Thyroid gland (tissue), 4 donors: ENCODE data around the gene SDR42E1. TPM values are rescaled to one million over a fixed set of nuclear protein-coding genes. Genes with fewer than 3 reads are reported as not detected.

Experiments
- DNase-seq, 2 donors: peaks; one replicate each; pipeline ENCODE4 v3.0.0-alpha.2; 2019
- H3K27ac ChIP-seq, 3 donors: fragments of 200-600 bp; sonication (generic); 1 replicate in 2 of 3; 2 replicates in 1 of 3; pipeline ENCODE4 v1.5.1; 2016 to 2019; ENCODE audit warnings: mild to moderate bottlenecking in 1 of 3, moderate library complexity in 1 of 3
- H3K27me3 ChIP-seq: fragments of 200-600 bp; sonication (generic); one replicate; pipeline ENCODE4 v1.5.1; 2019
- H3K36me3 ChIP-seq, 2 donors: fragments of 200-600 bp; sonication (generic); one replicate each; pipeline ENCODE4 v1.5.1; 2016 to 2019
- H3K4me1 ChIP-seq, 2 donors: fragments of 200-600 bp; sonication (generic); one replicate each; pipeline ENCODE4 v1.5.1; 2017 to 2019
- H3K4me3 ChIP-seq, 3 donors: fragments of 200-600 bp; sonication (generic); replicated peaks in 1 of 3; 1 replicate in 2 of 3; 2 replicates in 1 of 3; pipeline ENCODE4 v1.5.1; 2016; ENCODE audit warnings: mild to moderate bottlenecking in 1 of 3
- H3K9me3 ChIP-seq: fragments of 200-600 bp; sonication (generic); one replicate; pipeline ENCODE4 v1.5.1; 2017
- POLR2A ChIP-seq, 2 donors: fragments of 450-650 bp; IDR thresholded peaks; one replicate each; pipeline ENCODE4 v1.6.1; 2017; ENCODE audit warnings: antibody characterized with exemption in 2 of 2, mild to moderate bottlenecking in 2 of 2, moderate library complexity in 1 of 2
- WGBS, 2 donors: methylation state at CpG; one replicate each; pipeline ENCODE4 v1.1.5; 2017; 5-methylcytosine and 5-hydroxymethylcytosine counted together
- intact Hi-C: fragments of 100-400 bp; cut with DNase I; formaldehyde crosslinking; loops from one replicate; pipeline ENCODE4 v1.15.1; 2023
- total RNA-seq, 4 donors: library from RNA; depleted of rRNA; stranded (reverse); fragments of >200 nt; gene quantifications; one replicate each; pipeline ENCODE4 v1.2.3, GENCODE V29; 2016
- TF ChIP-seq, protein P1 (sequence below), 6 experiments: fragments of 200-600 bp in 3 of 6; fragments of 450-650 bp in 3 of 6; sonication (generic) in 3 of 6; IDR thresholded peaks; one replicate each; pipeline ENCODE4 v1.5.1; 2016 to 2019; ENCODE audit warnings: antibody characterized with exemption in 6 of 6, mild to moderate bottlenecking in 2 of 6, inconsistent platforms in 1 of 6, moderate library complexity in 1 of 6

Gene SDR42E1, protein sequence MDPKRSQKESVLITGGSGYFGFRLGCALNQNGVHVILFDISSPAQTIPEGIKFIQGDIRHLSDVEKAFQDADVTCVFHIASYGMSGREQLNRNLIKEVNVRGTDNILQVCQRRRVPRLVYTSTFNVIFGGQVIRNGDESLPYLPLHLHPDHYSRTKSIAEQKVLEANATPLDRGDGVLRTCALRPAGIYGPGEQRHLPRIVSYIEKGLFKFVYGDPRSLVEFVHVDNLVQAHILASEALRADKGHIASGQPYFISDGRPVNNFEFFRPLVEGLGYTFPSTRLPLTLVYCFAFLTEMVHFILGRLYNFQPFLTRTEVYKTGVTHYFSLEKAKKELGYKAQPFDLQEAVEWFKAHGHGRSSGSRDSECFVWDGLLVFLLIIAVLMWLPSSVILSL
- 1 to 10 TPM; 4.3 to 8.8 (median 8.0) TPM for total RNA-seq

- 8 to 9% methylated on average over 9 to 19 of the region's 32 CpGs for WGBS, 2 donors
- peak; percentile 65 to 77 for DNase-seq
Observed at GRCh38 chr16:82011199-82011641, at the start of gene SDR42E1. SDR42E1 (minus strand) TSS chr16:82011470; CDS start chr16:82000858, 10,612 bp downstream.

GRCh38 chr16:82059983-82060421, 48.7 kb upstream of the SDR42E1 start:
- WGBS, 2 donors = 48 to 53% methylated on average over 1 of the region's 1 CpG
- no peak for DNase-seq
- H3K27ac ChIP-seq = no peak overlapping the region
- no peaks in the 10 kb centered on the region for H3K36me3 ChIP-seq
- H3K4me1 ChIP-seq = no peaks in the 10 kb centered on the region
- no peak overlapping the region for H3K4me3 ChIP-seq
- H3K27me3 ChIP-seq = no peaks in the 10 kb centered on the region
- intact Hi-C loops = no loop called here
- TF ChIP-seq, protein P1, sequence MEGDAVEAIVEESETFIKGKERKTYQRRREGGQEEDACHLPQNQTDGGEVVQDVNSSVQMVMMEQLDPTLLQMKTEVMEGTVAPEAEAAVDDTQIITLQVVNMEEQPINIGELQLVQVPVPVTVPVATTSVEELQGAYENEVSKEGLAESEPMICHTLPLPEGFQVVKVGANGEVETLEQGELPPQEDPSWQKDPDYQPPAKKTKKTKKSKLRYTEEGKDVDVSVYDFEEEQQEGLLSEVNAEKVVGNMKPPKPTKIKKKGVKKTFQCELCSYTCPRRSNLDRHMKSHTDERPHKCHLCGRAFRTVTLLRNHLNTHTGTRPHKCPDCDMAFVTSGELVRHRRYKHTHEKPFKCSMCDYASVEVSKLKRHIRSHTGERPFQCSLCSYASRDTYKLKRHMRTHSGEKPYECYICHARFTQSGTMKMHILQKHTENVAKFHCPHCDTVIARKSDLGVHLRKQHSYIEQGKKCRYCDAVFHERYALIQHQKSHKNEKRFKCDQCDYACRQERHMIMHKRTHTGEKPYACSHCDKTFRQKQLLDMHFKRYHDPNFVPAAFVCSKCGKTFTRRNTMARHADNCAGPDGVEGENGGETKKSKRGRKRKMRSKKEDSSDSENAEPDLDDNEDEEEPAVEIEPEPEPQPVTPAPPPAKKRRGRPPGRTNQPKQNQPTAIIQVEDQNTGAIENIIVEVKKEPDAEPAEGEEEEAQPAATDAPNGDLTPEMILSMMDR (IDR thresholded peaks at IDR 0.05) = no peak
- no peak for TF ChIP-seq POLR2A (IDR thresholded peaks at IDR 0.05)
- H3K9me3 ChIP-seq = no peaks in the 10 kb centered on the region

More at GRCh38 chr16:82011199-82011641, at the start of gene SDR42E1:
- Histone ChIP-seq H3K27ac (peak within 1 kb of the TSS in 1 of 3 donors; percentile 15), H3K9me3 (no peaks in the 10 kb centered on the region), H3K4me1 (peaks cover 0 to 7% of the 10 kb centered on the region in 2 donors), H3K36me3 (no peaks in the 10 kb centered on the region), H3K27me3 (no peaks in the 10 kb centered on the region), H3K4me3 (peak within 1 kb of the TSS; percentile 31 to 49 (median 45))
- no peak for TF ChIP-seq POLR2A (IDR thresholded peaks at IDR 0.05)
- TF ChIP-seq, protein P1 (IDR thresholded peaks at IDR 0.05) = no peak
- intact Hi-C loops = no loop called here

GRCh38 chr16:82059161-82059982, 48.1 kb upstream of the SDR42E1 start:
- TF ChIP-seq, protein P1 (IDR thresholded peaks at IDR 0.05) = no peak
- no peak for TF ChIP-seq POLR2A (IDR thresholded peaks at IDR 0.05)
- no peaks in the 10 kb centered on the region for H3K36me3 ChIP-seq
- intact Hi-C loops = no loop called here
- no peak overlapping the region for H3K27ac ChIP-seq
- H3K4me3 ChIP-seq = no peak overlapping the region
- DNase-seq = no peak
- H3K4me1 ChIP-seq = no peaks in the 10 kb centered on the region
- WGBS, 2 donors = 61 to 64% methylated on average over 8 of the region's 8 CpGs
- no peaks in the 10 kb centered on the region for H3K27me3 ChIP-seq
- H3K9me3 ChIP-seq = no peaks in the 10 kb centered on the region

- 80% methylated on average over 3 of the region's 3 CpGs for WGBS, 2 donors
- Histone ChIP-seq H3K4me1 (no peaks in the 10 kb centered on the region), H3K36me3 (no peaks in the 10 kb centered on the region), H3K27ac (no peak overlapping the region), H3K27me3 (no peaks in the 10 kb centered on the region), H3K9me3 (no peaks in the 10 kb centered on the region), H3K4me3 (no peak overlapping the region)
- no peak for DNase-seq
- intact Hi-C loops = no loop called here
- no peak for TF ChIP-seq POLR2A (IDR thresholded peaks at IDR 0.05)
- TF ChIP-seq, protein P1 (IDR thresholded peaks at IDR 0.05) = no peak
Observed at GRCh38 chr16:82056550-82056896, 45.3 kb upstream of the SDR42E1 start.
